ENCODE results near the gene OR2V2.
A peak's percentile ranks its signal among the peaks of the same experiment; 100 is the strongest.
"Not testable (repeated sequence)": the region's sequence is repeated elsewhere in the genome, so short reads cannot be mapped to it uniquely, and the experiment has no call there.

OR2V2 gene

DNA sequence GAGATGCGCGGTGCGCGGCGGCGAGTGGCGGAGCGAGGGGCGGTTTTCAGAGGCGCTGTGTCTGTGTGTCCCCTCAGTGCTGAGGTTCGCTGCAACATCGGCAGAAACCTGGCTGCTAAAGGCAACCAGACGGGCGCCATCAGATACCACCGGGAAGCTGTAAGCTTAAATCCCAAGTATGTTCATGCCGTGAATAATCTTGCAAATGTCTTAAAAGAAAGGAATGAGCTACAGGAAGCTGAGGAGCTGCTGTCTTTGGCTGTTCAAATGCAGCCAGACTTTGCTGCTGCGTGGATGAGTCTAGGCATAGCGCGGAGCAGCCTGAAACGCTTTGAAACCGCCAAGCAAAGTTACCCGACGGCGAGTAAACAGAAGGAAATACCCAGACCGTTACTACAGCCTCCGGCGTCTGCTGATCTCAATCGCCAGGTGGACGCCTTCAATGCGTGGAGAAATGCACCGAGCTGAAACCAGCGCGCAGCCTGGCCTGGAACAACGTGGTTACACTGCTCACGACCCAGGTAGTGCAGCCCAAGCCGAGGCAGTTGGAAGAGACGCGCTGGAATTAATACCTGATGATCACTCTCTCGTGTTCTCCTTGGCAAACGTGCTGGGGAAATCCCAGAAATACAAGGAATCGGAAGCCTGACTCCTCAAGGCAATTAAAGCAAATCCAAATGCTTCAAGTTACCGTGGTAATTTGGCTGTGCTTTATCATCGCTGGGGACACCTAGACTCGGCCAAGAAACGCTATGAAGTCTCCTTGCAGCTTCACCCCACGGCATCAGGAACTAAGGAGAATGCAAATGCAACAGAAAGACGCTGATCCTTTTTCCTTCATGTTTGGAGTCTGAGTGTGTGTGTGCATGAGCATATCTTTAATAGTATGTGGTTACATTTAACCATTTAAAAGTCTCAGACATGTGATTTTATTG is 32.3 kb upstream of the OR2V2 start:
- no peak for DNase-seq (ENCODE audit: low read depth)

DNA sequence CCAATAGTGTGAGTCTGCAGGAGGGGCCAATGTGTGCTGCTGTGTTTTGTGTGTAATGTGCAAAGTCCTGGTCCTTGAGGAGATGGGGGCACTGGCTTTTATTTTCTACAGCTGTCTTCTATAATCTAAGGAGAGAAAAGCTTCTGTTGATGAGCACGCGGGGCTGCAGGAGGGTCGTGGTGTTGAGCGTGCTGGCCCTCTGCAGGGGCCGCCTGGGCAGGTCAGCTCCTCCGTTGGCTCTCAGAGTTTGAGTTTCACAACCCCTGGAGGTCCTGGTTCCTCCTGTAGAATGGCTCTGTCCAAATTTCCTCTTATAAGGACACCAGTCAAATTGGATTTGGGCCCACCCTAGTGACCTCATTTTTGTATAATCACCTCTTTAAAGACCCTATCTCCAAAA is 29.0 kb upstream of the OR2V2 start:
- no peak for DNase-seq (ENCODE audit: low read depth)

DNA sequence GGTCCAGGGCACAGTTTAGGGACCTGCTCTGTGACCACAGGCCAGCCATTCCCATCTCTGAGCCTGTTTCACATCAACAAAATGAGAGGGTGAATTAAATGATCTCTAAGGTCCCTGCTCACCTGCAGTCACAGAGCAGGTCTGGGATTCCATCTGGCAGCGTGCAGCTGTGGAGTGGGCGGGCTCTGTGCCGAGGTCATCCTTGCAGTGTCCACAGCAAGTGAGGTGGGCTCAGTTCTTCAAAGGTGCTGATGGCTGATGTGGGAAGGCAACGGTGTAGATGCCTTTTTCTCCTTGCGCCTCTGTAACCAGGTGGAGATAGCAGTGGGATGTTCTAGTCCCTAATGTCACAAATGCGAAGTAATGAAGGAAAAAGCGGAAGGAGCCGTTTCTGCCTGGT is 28.3 kb upstream of the OR2V2 start:
- DNase-seq (ENCODE audit: low read depth), result no peak

GRCh38 chr5:181120306-181120705 is 27.1 kb upstream of the OR2V2 start:
- DNase-seq (ENCODE audit: low read depth), result no peak

DNA sequence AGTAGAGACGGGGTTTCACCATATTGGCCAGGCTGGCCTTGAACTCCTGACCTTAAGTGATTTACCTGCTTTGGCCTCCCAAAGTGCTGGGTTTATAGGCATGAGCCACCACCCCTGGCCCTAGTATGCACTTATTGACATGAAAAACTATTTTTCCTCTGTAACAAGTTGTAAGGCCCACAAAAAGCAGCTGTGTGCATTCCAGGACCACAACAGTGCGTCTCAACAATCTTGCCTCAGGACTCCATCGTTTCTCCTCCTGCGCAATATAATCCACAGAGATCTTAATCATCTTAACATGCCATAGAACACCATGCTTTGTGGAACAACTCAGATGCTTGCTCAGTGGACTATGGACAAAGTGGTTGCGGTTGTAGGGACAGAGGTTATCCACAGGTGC is 26.6 kb upstream of the OR2V2 start:
- no peak for DNase-seq (ENCODE audit: low read depth)

DNA sequence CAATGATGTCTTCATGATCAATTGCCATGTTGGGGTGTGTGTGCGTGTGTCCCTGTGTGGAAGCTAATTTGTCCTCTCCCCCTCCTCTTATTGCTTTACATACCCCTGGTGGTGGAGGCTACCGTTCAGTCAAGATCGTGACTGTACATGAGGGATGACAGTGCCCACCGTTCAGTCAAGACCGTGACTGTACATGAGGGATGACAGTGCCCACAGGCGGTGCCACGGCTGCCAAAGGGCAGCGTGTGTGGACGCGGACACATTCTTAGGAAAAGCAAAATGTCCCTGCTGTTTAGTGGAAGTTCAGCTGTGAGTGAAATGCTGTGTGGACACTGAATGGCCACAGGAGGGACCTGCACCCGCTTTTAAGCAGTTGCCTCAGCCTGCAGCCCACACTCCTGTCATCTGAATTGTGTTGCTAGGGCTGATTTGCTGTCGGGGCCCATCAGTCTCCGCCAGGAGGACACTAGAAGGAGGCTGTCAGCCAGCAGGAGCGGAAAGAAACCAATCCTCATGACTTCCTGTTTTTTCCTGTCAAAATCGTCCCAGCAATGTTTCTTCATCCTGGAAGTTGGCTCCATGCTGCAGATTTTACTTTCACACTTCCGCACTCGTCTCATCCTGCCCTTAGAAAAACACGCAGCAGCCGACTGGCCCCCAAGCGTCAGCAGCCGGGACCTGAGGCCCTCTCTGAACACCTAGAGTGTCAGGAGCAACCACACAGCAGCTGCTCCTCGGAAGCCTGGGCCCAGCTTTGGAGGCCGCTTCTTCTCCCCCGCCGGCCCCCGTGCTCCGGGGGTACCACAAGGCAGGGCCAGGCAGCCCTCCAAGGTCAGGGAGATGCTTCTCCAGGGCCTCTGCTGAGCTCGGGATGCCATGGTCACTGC is 25.5 kb upstream of the OR2V2 start:
- no peak for DNase-seq (ENCODE audit: low read depth)

- no peak for DNase-seq (ENCODE audit: low read depth)
These were observed 22.9 kb upstream of the OR2V2 start for GRCh38 chr5:181124526-181124925.

GRCh38 chr5:181126841-181127240 is 20.5 kb upstream of the OR2V2 start:
- DNase-seq (ENCODE audit: low read depth), result no peak

DNA sequence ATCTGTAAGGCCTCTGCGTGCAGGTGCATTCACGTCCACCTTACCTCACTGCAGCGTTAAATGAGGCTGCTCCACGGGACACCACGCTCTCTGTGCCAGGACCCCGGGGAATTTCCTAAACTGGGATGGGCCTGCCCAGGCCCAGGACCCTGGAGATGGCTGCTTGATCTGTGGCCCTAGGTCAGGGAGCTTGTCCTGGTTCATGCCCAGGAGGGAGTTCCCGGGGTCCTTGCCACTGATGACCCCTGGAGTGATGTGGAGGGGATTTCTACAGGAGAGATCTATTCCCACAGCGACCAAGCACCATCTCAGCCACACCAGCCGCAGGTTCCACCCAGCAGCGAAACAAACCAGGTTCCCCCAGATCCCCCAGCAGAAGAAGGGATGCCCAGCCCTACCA is 19.9 kb upstream of the OR2V2 start:
- DNase-seq (ENCODE audit: low read depth), result no peak

GRCh38 chr5:181127907-181128626 is 19.3 kb upstream of the OR2V2 start:
- no peak for DNase-seq (ENCODE audit: low read depth)

- no peak for DNase-seq (ENCODE audit: low read depth)
These were observed 17.8 kb upstream of the OR2V2 start for GRCh38 chr5:181129601-181130000.

DNA sequence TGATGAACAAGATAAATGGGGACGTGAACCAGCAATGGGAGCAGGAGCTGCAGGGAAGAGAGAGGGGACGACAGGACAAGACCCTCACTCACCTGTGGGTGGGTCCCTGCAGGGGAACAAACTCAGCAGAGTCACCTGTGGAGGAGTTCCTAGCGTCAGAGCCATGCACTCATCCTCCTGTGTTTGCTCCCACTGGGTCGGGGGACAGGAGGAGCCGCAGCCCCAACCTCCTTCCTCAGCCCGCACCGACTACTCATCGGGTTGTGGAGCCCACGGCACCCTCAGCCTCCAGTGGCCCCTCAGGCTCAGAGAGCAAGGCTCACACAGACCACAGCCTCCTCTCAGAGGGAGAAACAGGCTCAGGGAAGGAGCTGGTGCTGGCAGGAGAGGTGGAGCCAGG is 17.3 kb upstream of the OR2V2 start:
- DNase-seq (ENCODE audit: low read depth), result not testable (repeated sequence)

DNA sequence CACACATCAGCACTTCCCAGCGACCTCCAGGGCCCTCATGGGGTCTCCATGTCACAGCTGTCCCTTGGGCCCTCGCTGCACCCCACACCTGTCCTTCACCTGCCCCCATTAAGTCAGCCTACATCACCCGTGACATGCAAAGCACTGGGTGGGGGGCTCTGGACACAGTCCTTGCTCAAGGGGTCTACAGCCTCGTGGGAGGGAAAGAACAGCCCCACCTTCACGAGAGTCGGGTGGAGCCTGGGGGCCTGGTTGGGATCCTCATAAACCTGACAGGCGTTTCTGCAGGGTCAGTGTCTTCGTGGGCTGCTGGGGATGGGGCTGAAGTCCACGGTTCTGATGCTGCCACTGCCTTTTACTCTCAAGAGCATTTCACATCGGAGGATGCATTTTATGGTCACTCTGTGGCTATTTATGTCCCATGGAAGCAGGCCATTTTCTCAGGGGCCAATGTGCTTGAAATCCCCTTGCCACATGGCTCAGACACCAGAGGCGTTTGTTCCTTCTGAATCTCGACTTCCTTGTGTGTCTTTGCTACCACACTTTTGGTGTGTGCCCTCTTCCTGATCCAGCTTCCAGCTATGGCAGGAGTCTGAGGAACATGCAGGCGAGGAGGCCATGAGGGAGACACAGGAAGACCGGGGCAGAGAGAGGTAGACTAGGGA is 16.4 kb upstream of the OR2V2 start, which contains the start of gene OR2V1:
TSS of gene OR2V1 (minus strand) at position 338 of the 665 bp plus-strand sequence. CDS start 5,865 bp downstream, outside the sequence.
- no peak for DNase-seq (ENCODE audit: low read depth)

DNA sequence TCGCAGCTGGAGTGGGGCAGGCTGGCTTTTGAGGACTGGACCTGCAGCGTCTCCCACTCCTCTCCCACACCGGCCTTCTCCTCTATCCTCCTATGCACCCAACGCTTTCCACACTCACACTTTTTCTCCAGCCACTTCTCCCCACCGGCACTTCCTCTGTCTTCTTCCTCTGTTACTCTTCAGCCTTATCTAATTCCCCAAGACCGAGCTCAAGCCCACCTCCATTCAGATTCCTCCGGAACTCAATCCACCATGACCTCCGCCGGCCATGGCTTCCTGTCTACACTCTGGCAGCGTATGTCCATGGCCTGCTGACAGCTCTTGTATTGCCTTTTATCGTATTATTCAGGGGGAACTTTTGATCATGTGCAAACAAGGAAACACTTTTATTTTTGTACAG is 15.9 kb upstream of the OR2V2 start:
- no peak for DNase-seq (ENCODE audit: low read depth)

GRCh38 chr5:181133083-181133482 is 14.3 kb upstream of the OR2V2 start:
- no peak for DNase-seq (ENCODE audit: low read depth)

DNA sequence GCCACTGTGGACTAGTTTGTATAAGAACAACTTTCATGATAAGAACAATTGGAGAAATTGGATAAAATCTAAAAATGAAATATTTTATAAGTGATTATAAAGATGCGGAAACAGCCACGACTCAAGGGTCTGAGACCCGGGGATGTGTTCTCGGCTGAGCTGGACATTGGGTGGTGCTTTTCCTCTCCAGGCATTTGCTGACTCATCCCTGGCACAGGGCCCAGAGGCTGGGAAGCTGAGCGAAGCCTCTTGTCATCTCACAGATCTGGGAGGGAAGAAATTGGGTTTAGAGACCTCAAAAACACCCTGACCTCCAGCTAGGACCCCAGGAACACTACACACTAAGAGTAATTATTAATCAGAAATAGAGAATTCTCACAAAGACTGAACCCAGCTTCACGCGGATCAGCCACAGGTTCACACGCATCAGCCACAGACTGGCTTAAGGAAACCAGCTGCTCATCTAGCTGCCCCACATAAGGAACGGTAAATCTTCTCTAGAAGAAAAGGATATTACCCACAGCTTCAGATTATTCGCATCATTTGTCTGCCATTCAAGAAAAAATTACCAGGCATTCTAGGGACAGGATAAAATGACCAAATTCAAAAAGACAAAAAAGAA is 13.7 kb upstream of the OR2V2 start:
- peak; percentile 41 for DNase-seq (ENCODE audit: low read depth)

DNA sequence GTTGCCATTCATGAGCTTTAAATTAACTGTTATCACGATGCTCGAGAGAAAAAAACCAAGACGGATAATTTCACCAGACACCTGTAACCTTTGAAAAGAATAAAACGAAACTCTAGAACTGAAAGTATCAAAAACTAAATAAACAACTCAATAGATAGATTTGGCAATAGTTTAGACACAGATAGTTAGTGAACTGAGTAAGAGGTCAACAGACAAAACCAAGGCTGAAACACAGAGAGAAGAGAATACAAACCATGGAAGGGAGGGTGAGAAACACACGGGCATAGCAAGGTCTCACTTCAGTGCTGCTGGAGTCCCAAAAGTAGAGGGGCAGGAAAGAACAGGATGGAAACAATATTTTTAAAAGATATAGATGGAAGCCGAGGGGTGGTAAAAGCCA is 13.1 kb upstream of the OR2V2 start:
- no peak for DNase-seq (ENCODE audit: low read depth)

- DNase-seq (ENCODE audit: low read depth), result no peak
These were observed 10.9 kb upstream of the OR2V2 start for GRCh38 chr5:181136361-181136955.

GRCh38 chr5:181138258-181138657 is 9.1 kb upstream of the OR2V2 start:
- DNase-seq (ENCODE audit: low read depth), result no peak

GRCh38 chr5:181140766-181141165 is 6.6 kb upstream of the OR2V2 start:
- DNase-seq (ENCODE audit: low read depth), result no peak

DNA sequence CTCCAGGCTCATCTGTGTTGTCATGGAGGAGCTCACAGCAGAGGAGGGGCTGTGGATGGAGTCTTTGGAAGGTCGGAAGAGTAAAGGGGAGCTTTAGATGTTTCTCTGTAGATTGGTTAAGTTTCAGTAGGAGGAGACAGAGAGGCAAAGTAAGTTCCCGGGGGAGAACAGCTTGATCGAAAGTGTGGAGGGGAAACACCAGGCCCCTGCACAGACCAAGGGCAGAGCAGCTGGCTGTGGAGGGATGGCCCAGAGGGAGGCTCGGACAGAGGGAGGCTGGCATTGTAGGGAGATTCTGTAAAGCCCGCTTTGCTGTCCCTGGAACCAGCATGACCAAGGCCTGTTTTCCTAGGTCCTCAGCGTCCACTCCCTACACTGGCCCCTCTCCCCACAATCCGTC is 5.3 kb upstream of the OR2V2 start:
- no peak for DNase-seq (ENCODE audit: low read depth)

Data from fibroblast of gingiva (primary cell).